ENCODE results near the gene AAMP. TPM values are rescaled to one million over a fixed set of nuclear protein-coding genes. Genes with fewer than 3 reads are reported as not detected.
"Not testable (repeated sequence)": the region's sequence is repeated elsewhere in the genome, so short reads cannot be mapped to it uniquely, and the experiment has no call there.

The AAMP gene
- total and polyA plus RNA-seq, 4 experiments from 2014 or later = 66.2 to 101 (median 72.6) TPM

DNA sequence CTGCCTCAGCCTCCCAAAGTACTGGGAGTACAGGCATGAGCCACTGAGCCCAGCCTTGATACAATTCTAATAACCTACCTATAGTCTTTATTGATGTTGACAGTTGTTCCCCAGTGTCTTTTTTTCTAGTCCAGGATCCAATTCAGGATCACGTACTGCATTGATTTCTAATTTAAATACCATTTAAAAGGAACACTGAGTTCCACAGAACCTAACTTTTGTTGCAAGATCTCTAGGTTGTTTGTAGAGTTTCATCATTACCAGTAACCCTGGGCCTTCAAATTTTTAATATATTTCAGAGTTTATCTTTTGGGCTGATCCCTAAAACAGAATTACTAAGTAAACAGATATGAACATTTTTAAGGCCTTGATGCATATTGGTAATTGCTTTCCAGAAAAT, 43.4 kb upstream of the AAMP start:
- Histone ChIP-seq H3K4me3 (ENCODE audit: low read length in 2 of 2) (no peak overlapping the region), H3K4me1 (ENCODE audit: insufficient read depth, low read length) (peaks cover 32% of the 10 kb centered on the region), H3K9me3 (ENCODE audit: control insufficient read depth in 1 of 2, low read length in 2 of 2) (no peaks in the 10 kb centered on the region), H3K27ac (ENCODE audit: low read depth, low read length) (no peak overlapping the region), H3K36me3 (ENCODE audit: insufficient read depth, low read length) (no peaks in the 10 kb centered on the region), H3K27me3 (ENCODE audit: insufficient read depth, low read length) (no peaks in the 10 kb centered on the region)
- Mint-ChIP-seq H3K36me3 (peaks cover 0 to 3% of the 10 kb centered on the region in 2 donors), H3K27me3 (peaks cover 0 to 1% of the 10 kb centered on the region in 2 donors), H3K4me3 (no peak overlapping the region), H3K27ac (peak overlapping the region in 2 of 7 donors; percentile 23 to 36), H3K9me3 (peaks cover 0 to 3% (median 0%) of the 10 kb centered on the region in 8 donors), H3K4me1 (peaks cover 23 to 33% (median 28%) of the 10 kb centered on the region in 4 donors)
- DNase-seq = no peak
- ChIA-PET CTCF (ENCODE audit: partially characterized antibody) (no interaction called here), POLR2A (ENCODE audit: partially characterized antibody) (no interaction called here)
- intact Hi-C loops (cut with micrococcal nuclease) = no loop called here

DNA sequence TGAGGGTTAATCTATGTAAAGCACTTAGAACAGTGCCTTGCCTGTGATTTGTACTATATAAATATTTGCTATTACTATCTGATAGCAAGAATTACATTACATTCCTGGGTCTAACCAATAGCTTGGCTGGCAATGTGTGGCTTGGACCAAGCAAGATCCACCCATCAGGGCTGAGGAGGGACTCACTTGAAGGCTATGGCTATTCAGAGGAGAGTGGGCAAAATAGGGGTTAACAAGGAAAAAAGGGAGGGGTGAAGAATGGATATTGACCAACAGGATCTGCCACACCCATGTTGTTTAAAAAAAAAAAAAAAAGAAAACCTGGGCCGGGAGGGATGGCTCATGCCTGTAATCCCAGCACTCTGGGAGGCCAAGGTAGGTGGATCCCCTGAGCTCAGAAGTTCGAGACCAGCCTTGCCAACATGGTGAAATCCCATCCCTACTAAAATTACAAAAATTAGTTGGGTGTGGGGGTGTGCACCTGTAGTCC, 42.4 kb upstream of the AAMP start:
- Mint-ChIP-seq H3K36me3 (peaks cover 0 to 3% of the 10 kb centered on the region in 2 donors), H3K9me3 (peaks cover 0 to 3% (median 0%) of the 10 kb centered on the region in 8 donors), H3K4me3 (no peak overlapping the region), H3K27ac (peak overlapping the region in 3 of 7 donors; percentile 31 to 57 (median 49)), H3K4me1 (peaks cover 17 to 28% (median 21%) of the 10 kb centered on the region in 4 donors), H3K27me3 (peaks cover 0 to 1% of the 10 kb centered on the region in 2 donors)
- H3K27ac ChIP-seq (ENCODE audit: low read depth, low read length) = no peak overlapping the region
- H3K27me3 ChIP-seq (ENCODE audit: insufficient read depth, low read length) = no peaks in the 10 kb centered on the region
- H3K4me3 ChIP-seq (ENCODE audit: low read length in 2 of 2) = no peak overlapping the region
- ChIA-PET CTCF (ENCODE audit: partially characterized antibody) (no interaction called here), POLR2A (ENCODE audit: partially characterized antibody) (interaction anchor here (0.6 kb wide), 2 partner anchors 94 to 258 kb away, joined by 3 to 4 read pairs; no protein-coding TSS in a partner anchor)
- H3K4me1 ChIP-seq (ENCODE audit: insufficient read depth, low read length) = peaks cover 21% of the 10 kb centered on the region
- DNase-seq = no peak
- no peaks in the 10 kb centered on the region for H3K9me3 ChIP-seq (ENCODE audit: control insufficient read depth in 1 of 2, low read length in 2 of 2)
- no peaks in the 10 kb centered on the region for H3K36me3 ChIP-seq (ENCODE audit: insufficient read depth, low read length)
- intact Hi-C loops (cut with micrococcal nuclease) = no loop called here

DNA sequence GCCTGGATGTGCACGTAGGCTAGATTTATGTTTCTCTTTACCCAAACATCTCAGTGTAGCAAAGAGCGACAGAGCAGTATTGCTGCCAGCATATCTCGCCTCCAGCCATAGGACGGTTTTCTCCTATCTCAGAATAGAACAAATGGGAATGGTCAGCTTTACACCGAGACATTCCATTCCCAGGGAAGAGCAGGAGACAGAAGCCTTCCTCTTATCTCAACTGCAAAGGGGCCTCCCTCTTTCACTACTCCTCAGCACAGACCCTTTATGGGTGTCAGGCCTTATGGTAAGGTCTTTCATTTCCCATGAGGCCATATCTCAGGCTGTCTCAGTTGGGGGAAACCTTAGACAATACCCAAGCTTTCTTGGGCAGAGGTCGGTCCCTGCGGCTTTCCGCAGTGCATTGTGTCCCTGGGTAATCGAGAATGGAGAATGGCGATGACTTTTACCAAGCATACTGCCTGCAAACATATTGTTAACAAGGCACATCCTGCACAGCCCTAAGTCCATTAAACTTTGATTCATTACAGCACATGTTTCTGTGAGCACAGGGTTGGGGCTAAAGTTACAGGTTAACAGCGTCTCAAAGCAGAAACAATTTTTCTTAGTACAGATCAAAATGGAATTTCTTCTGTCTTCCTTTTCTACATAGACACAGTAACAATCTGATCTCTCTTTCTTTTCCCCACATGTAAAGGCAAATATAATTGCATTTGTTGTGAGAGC, 41.8 kb upstream of the AAMP start:
- intact Hi-C loops (cut with micrococcal nuclease); H3K9me3 Mint-ChIP-seq; H3K27ac ChIP-seq (ENCODE audit: low read depth, low read length); H3K36me3 Mint-ChIP-seq; H3K4me3 Mint-ChIP-seq; H3K9me3 ChIP-seq (ENCODE audit: control insufficient read depth in 1 of 2, low read length in 2 of 2); H3K27me3 ChIP-seq (ENCODE audit: insufficient read depth, low read length); H3K36me3 ChIP-seq (ENCODE audit: insufficient read depth, low read length); H3K27me3 Mint-ChIP-seq; DNase-seq; CTCF ChIA-PET (ENCODE audit: partially characterized antibody); H3K4me3 ChIP-seq (ENCODE audit: low read length in 2 of 2): not testable (repeated sequence)
- Mint-ChIP-seq H3K4me1 (peaks cover 11 to 22% (median 15%) of the 10 kb centered on the region in 4 donors), H3K27ac (peak overlapping the region in 3 of 7 donors; percentile 31 to 57 (median 49))
- POLR2A ChIA-PET (ENCODE audit: partially characterized antibody) = interaction anchor here (0.6 kb wide), 1 partner anchor 94 kb away, joined by 4 read pairs; no protein-coding TSS in a partner anchor
- peaks cover 15% of the 10 kb centered on the region for H3K4me1 ChIP-seq (ENCODE audit: insufficient read depth, low read length)

DNA sequence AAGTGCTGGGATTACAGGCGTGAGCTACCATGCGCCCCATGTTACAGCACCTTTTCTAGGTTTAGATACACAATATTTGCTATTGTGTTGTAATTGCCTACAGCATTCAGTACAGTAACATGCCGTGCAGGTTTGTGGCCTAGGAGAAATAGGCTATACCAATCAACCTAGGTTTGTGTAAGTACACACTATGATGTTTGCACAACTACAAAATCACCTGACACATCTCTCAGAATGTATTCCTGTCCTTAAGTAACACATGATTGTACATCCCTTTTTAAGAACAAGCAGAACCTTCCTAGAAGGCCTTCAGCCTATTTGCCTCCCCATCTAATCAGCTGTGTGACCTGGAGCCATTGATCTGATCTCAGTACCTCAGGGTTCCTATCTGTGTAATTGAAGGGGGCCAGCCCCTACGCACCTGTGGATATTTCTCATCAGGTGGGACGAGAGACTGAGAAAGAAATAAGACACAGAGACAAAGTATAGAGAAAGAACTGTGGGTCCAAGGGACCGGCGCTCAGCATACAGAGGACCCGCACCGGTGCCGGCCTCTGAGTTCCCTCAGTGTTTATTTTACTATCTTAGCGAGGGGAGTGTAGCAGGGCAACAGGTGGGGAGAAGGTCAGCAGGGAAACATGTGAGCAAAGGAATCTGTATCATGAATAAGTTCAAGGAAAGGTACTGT, 41.1 kb upstream of the AAMP start:
- H3K27ac ChIP-seq (ENCODE audit: low read depth, low read length) = no peak overlapping the region
- H3K27me3 Mint-ChIP-seq = peaks cover 0 to 1% of the 10 kb centered on the region in 2 donors
- H3K36me3 ChIP-seq (ENCODE audit: insufficient read depth, low read length) = no peaks in the 10 kb centered on the region
- CTCF ChIA-PET (ENCODE audit: partially characterized antibody) = no interaction called here
- no peak overlapping the region for H3K4me3 ChIP-seq (ENCODE audit: low read length in 2 of 2)
- peaks cover 6 to 15% (median 9%) of the 10 kb centered on the region in 4 donors for H3K4me1 Mint-ChIP-seq
- H3K4me3 Mint-ChIP-seq = no peak overlapping the region
- POLR2A ChIA-PET (ENCODE audit: partially characterized antibody) = no interaction called here
- peak overlapping the region in 1 of 7 donors; percentile 66 for H3K27ac Mint-ChIP-seq
- no peaks in the 10 kb centered on the region for H3K27me3 ChIP-seq (ENCODE audit: insufficient read depth, low read length)
- H3K9me3 ChIP-seq (ENCODE audit: control insufficient read depth in 1 of 2, low read length in 2 of 2) = no peaks in the 10 kb centered on the region
- intact Hi-C loops (cut with micrococcal nuclease) = no loop called here
- peaks cover 8% of the 10 kb centered on the region for H3K4me1 ChIP-seq (ENCODE audit: insufficient read depth, low read length)
- H3K36me3 Mint-ChIP-seq = no peaks in the 10 kb centered on the region
- peaks cover 0 to 3% (median 0%) of the 10 kb centered on the region in 8 donors for H3K9me3 Mint-ChIP-seq
- DNase-seq = no peak

DNA sequence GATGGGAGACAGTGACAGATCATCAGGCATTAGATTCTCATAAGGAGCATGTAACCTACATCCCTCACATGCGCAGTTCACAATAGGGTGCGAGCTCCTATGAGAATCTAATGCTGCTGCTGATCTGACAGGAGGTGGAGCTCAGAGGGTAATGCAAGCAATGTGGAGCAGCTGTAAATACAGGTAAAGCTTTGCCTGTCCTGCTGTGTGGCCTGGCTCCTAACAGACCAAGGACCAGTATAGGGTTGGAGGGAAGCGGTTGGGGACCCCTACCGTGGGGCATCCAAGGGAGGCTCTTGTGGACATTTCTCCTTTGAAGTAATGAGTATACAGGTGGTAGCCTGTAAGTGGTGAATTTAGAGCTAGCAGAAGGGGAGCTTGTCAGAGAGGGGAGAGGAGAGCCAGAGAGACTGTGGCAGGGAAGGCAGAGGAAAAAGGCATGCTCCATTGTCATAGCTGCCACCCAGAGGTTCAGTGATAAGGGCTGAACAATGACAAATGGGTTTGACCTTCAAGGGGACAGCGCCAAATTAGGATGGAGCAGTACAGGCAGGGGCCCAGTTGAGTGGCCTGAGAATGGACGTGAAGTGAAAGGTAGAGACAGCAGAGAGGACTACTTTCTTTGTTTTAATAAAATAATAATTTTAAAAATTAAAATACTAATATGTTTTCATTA, 37.6 kb upstream of the AAMP start:
- H3K9me3 Mint-ChIP-seq = no peaks in the 10 kb centered on the region
- CTCF ChIA-PET (ENCODE audit: partially characterized antibody) = interaction anchor here (0.9 to 5.4 kb wide), 9 partner anchors 9 to 81 kb away, joined by 3 to 44 read pairs (median 4); partner anchors contain the start of gene CATIP
- H3K27ac Mint-ChIP-seq = peak overlapping the region in 1 of 7 donors; percentile 29
- POLR2A ChIA-PET (ENCODE audit: partially characterized antibody) = interaction anchor here (0.9 to 1.4 kb wide), 5 partner anchors 10 to 89 kb away, joined by 3 to 6 read pairs (median 4); partner anchors contain the start of genes CATIP, PNKD and TMBIM1
- H3K36me3 ChIP-seq (ENCODE audit: insufficient read depth, low read length) = no peaks in the 10 kb centered on the region
- peaks cover 2 to 5% (median 3%) of the 10 kb centered on the region in 4 donors for H3K4me1 Mint-ChIP-seq
- peaks cover 0 to 1% of the 10 kb centered on the region in 2 donors for H3K27me3 Mint-ChIP-seq
- no peaks in the 10 kb centered on the region for H3K27me3 ChIP-seq (ENCODE audit: insufficient read depth, low read length)
- DNase-seq = no peak
- H3K9me3 ChIP-seq (ENCODE audit: control insufficient read depth in 1 of 2, low read length in 2 of 2) = no peaks in the 10 kb centered on the region
- H3K4me1 ChIP-seq (ENCODE audit: insufficient read depth, low read length) = no peaks in the 10 kb centered on the region
- H3K4me3 ChIP-seq (ENCODE audit: low read length in 2 of 2) = no peak overlapping the region
- H3K36me3 Mint-ChIP-seq = no peaks in the 10 kb centered on the region
- no peak overlapping the region for H3K27ac ChIP-seq (ENCODE audit: low read depth, low read length)
- H3K4me3 Mint-ChIP-seq = no peak overlapping the region
- intact Hi-C loops (cut with micrococcal nuclease) = no loop called here

DNA sequence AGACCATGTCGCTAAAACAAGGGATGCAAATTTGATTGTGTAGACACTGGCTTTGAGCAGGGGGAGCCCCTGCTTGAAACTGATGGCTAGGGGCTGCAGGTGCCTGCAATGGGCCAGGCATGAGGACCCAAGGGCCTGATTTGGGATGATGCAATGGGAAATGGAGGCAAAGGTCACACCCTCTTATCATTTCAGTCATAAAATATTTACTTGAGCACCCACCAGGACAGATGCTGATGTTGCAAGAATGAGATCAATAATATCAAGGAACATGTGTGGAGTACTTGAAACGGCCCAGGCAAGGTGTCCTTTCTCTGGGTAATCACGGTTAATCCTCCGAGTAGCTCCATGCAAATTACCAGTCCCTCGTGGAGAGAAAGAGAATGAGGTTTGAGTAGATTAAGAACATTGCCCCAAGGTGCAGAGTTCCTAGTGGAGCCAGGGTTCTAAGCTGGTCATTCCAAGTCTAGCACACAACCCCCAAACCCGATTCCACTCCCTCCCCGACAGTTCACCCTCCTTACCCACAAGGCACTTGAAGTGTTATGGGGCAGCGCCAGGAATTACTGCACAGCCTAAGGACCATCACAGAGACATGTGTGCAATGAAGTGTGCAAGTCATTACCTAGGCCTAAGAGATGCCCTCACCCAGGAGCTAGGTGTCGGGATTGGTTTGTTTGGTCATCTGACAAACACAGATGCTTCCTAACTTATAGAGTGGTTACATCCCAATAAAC, 36.4 kb upstream of the AAMP start:
- Mint-ChIP-seq H3K27me3 (peaks cover 0 to 1% of the 10 kb centered on the region in 2 donors), H3K36me3 (no peaks in the 10 kb centered on the region), H3K4me1 (peaks cover under 1 to 8% (median 2%) of the 10 kb centered on the region in 4 donors), H3K9me3 (no peaks in the 10 kb centered on the region), H3K4me3 (no peak overlapping the region), H3K27ac (no peak overlapping the region)
- no peaks in the 10 kb centered on the region for H3K9me3 ChIP-seq (ENCODE audit: control insufficient read depth in 1 of 2, low read length in 2 of 2)
- no peak overlapping the region for H3K27ac ChIP-seq (ENCODE audit: low read depth, low read length)
- POLR2A ChIA-PET (ENCODE audit: partially characterized antibody) = interaction anchor here (0.9 to 1.4 kb wide), 2 partner anchors 50 to 90 kb away, joined by 3 to 6 read pairs; partner anchors contain the start of gene CATIP
- no peak for DNase-seq
- CTCF ChIA-PET (ENCODE audit: partially characterized antibody) = interaction anchor here (0.8 to 5.4 kb wide), 7 partner anchors 8 to 51 kb away, joined by 3 to 44 read pairs (median 4); partner anchors contain the start of gene CATIP
- peaks cover 3% of the 10 kb centered on the region for H3K4me1 ChIP-seq (ENCODE audit: insufficient read depth, low read length)
- intact Hi-C loops (cut with micrococcal nuclease) = no loop called here
- H3K27me3 ChIP-seq (ENCODE audit: insufficient read depth, low read length) = no peaks in the 10 kb centered on the region
- no peaks in the 10 kb centered on the region for H3K36me3 ChIP-seq (ENCODE audit: insufficient read depth, low read length)
- H3K4me3 ChIP-seq (ENCODE audit: low read length in 2 of 2) = no peak overlapping the region
